Left lung (tissue), 10 donors: Measurements from ENCODE around the gene CLDN7. TPM values are rescaled to one million over a fixed set of nuclear protein-coding genes. Genes with fewer than 3 reads are reported as not detected.
A peak's percentile ranks its signal among the peaks of the same experiment; 100 is the strongest.

Source experiments
- ATAC-seq: fragments of 200-7000 bp; cut with Tn5 transposase; one replicate; pipeline ENCODE4 v1.9.1; 2020; ENCODE audit warnings: moderate library complexity
- DNase-seq, 4 donors: peaks; one replicate each; pipeline ENCODE4 v3.0.0-alpha.2; 2013 to 2020
- H3K27ac ChIP-seq, 2 donors: fragments of 200-600 bp; sonication (generic) in 1 of 2; one replicate each; pipeline versions ENCODE4 v1.5.0 to v1.8.0; 2020 to 2021
- H3K27me3 ChIP-seq, 2 donors: fragments of 200-600 bp; sonication (generic) in 1 of 2; one replicate each; pipeline versions ENCODE4 v1.5.0 to v1.8.0; 2020 to 2021
- H3K36me3 ChIP-seq, 2 donors: fragments of 200-600 bp; sonication (generic) in 1 of 2; one replicate each; pipeline versions ENCODE4 v1.5.0 to v1.8.0; 2020 to 2021
- H3K4me1 ChIP-seq, 2 donors: fragments of 200-600 bp; one replicate each; pipeline ENCODE4 v1.8.0; 2021
- H3K4me3 ChIP-seq, 2 donors: fragments of 200-600 bp; sonication (generic) in 1 of 2; one replicate each; pipeline versions ENCODE4 v1.5.0 to v1.8.0; 2020 to 2021; ENCODE audit warnings: mild to moderate bottlenecking in 1 of 2
- H3K9me3 ChIP-seq, 2 donors: fragments of 200-600 bp; sonication (generic) in 1 of 2; one replicate each; pipeline versions ENCODE4 v1.5.0 to v1.8.0; 2020 to 2021
- CTCF ChIP-seq, 2 donors: fragments of 200-600 bp; sonication (generic) in 1 of 2; IDR thresholded peaks; one replicate each; pipeline versions ENCODE4 v1.5.0 to v1.8.0; 2021; ENCODE audit warnings: antibody characterized with exemption in 2 of 2
- intact Hi-C, 2 donors: fragments of 100-400 bp; cut with DNase I; formaldehyde crosslinking; loops; one replicate each; pipeline versions ENCODE4 v1.11.2 to v1.14.2; 2022
- polyA plus RNA-seq, 6 donors: library from polyadenylated mRNA; unstranded; fragments of 120-200 nt; gene quantifications; one replicate each; pipeline ENCODE4 v1.2.1, GENCODE V29; 2013; ENCODE audit not compliant: insufficient read length in 6 of 6
- total RNA-seq, 2 donors: library from RNA; stranded (reverse); fragmentation: NEBNext Ultra II Directional; extraction: Animal tissue kit (Norgen Biotek cat#: 25700); gene quantifications; one replicate each; pipeline ENCODE4 v1.2.1, GENCODE V29; 2021
- donor health status: DM: no; HTN: yes; CAD: no.
- donor health status: DM: no; HTN: no; CAD: no.

CLDN7 gene
- total and polyA plus RNA-seq, 8 donors: 26.0 to 197 (median 36.5) TPM

GRCh38 chr17:7308625-7309433 lies 46.6 kb upstream of the CLDN7 start:
- peak in 2 of 4 donors; percentile 74 to 81 for DNase-seq
- intact Hi-C loops: no loop called here

GRCh38 chr17:7307686-7308624 lies 45.7 kb upstream of the CLDN7 start:
- Histone ChIP-seq H3K9me3 (no peaks in the 10 kb centered on the region), H3K27me3 (no peaks in the 10 kb centered on the region), H3K36me3 (peaks cover 4 to 39% of the 10 kb centered on the region in 2 donors), H3K4me3 (peak overlapping the region; percentile 89 to 97), H3K27ac (peak overlapping the region; percentile 96), H3K4me1 (peaks cover 17 to 43% of the 10 kb centered on the region in 2 donors)
- intact Hi-C loops: no loop called here
- DNase-seq (peak in 2 of 4 donors; percentile 64 to 90), ATAC-seq (peak; percentile 12)
- TF ChIP-seq CTCF (IDR thresholded peaks at IDR 0.05): no peak

More at GRCh38 chr17:7308625-7309433, 46.6 kb upstream of the CLDN7 start:
- Histone ChIP-seq H3K4me3 (peak overlapping the region; percentile 89 to 97), H3K36me3 (peaks cover 7 to 48% of the 10 kb centered on the region in 2 donors), H3K4me1 (peaks cover 23 to 51% of the 10 kb centered on the region in 2 donors), H3K27ac (peak overlapping the region; percentile 96), H3K9me3 (no peaks in the 10 kb centered on the region), H3K27me3 (no peaks in the 10 kb centered on the region)
- peak; percentile 53 for ATAC-seq
- no peak for TF ChIP-seq CTCF (IDR thresholded peaks at IDR 0.05)

GRCh38 chr17:7306911-7307685 lies 44.8 kb upstream of the CLDN7 start, which contains the start of gene EIF5A:
Gene EIF5A, plus strand, starts transcription at chr17:7307628. Its CDS starts 2,008 bp downstream, at chr17:7309636.
- intact Hi-C loops: no loop called here
- H3K4me1 ChIP-seq: peaks cover 17 to 37% of the 10 kb centered on the region in 2 donors
- no peak for TF ChIP-seq CTCF (IDR thresholded peaks at IDR 0.05)
- DNase-seq: peak; percentile 100
- peak within 1 kb of the TSS; percentile 89 to 97 for H3K4me3 ChIP-seq
- ATAC-seq: peak; percentile 87
- H3K27me3 ChIP-seq: no peaks in the 10 kb centered on the region
- H3K36me3 ChIP-seq: peaks cover 4 to 30% of the 10 kb centered on the region in 2 donors
- no peaks in the 10 kb centered on the region for H3K9me3 ChIP-seq
- peak within 1 kb of the TSS; percentile 96 for H3K27ac ChIP-seq

GRCh38 chr17:7304179-7304578 lies 41.9 kb upstream of the CLDN7 start:
- DNase-seq (no peak), ATAC-seq (no peak)
- no peaks in the 10 kb centered on the region for H3K27me3 ChIP-seq
- no peak overlapping the region for H3K27ac ChIP-seq
- no peaks in the 10 kb centered on the region for H3K9me3 ChIP-seq
- no peak overlapping the region for H3K4me3 ChIP-seq
- peaks cover 0 to 1% of the 10 kb centered on the region in 2 donors for H3K36me3 ChIP-seq
- H3K4me1 ChIP-seq: peaks cover 6 to 11% of the 10 kb centered on the region in 2 donors
- intact Hi-C loops: no loop called here
- TF ChIP-seq CTCF (IDR thresholded peaks at IDR 0.05): no peak
